HepG2 (cell line): ENCODE measurements around the gene PLK2.

Experiments used
- ATF1 ChIP-seq: IDR thresholded peaks from 2 replicates; pipeline ENCODE4 v1.6.1; 2016; ENCODE audit warnings: mild to moderate bottlenecking, control low read depth
- CBX5 ChIP-seq: sonication (generic); formaldehyde crosslinking; IDR thresholded peaks from 2 replicates; pipeline ENCODE4 v1.4.0; 2020; ENCODE audit warnings: missing genetic modification reagents, borderline replicate concordance
- CTCF ChIP-seq: sonication (generic); formaldehyde crosslinking; IDR thresholded peaks from 2 replicates; pipeline ENCODE4 v1.5.0; 2020; ENCODE audit warnings: mild to moderate bottlenecking, missing genetic modification reagents, moderate library complexity
- DPF2 ChIP-seq: sonication (generic); formaldehyde crosslinking; IDR thresholded peaks from 2 replicates; pipeline ENCODE4 v1.4.0; 2020; ENCODE audit warnings: mild to moderate bottlenecking, low read depth, missing genetic modification reagents, borderline replicate concordance
- GABPA ChIP-seq, 2 experiments: IDR thresholded peaks; 2 replicates each; pipeline ENCODE4 v1.6.1; 2011 to 2016; ENCODE audit warnings: low read depth in 2 of 2, low read length in 1 of 2, missing biosample characterization in 1 of 2, missing genetic modification characterization in 1 of 2
- KDM3A ChIP-seq: IDR thresholded peaks from 2 replicates; pipeline ENCODE4 v1.6.1; 2018; ENCODE audit warnings: low read depth, missing compliant biosample characterization
- MYNN ChIP-seq: sonication (generic); formaldehyde crosslinking; IDR thresholded peaks from 2 replicates; pipeline ENCODE4 v1.4.0; 2020; ENCODE audit warnings: mild to moderate bottlenecking, low read depth, missing genetic modification reagents
- NFYB ChIP-seq: sonication (generic); formaldehyde crosslinking; IDR thresholded peaks from 2 replicates; pipeline ENCODE4 v1.4.0; 2020; ENCODE audit warnings: missing genetic modification reagents
- TCF7L2 ChIP-seq: IDR thresholded peaks from 2 replicates; pipeline ENCODE4 v1.6.1; 2011; ENCODE audit warnings: mild to moderate bottlenecking, low read depth, low read length, moderate library complexity
- ZBTB7A ChIP-seq: sonication (generic); formaldehyde crosslinking; IDR thresholded peaks from 2 replicates; pipeline ENCODE4 v1.8.0; 2022; ENCODE audit warnings: mild to moderate bottlenecking, missing genetic modification reagents
- ZNF12 ChIP-seq: sonication (generic); formaldehyde crosslinking; IDR thresholded peaks from 2 replicates; pipeline ENCODE4 v1.5.0; 2020; ENCODE audit warnings: missing genetic modification reagents
- ZNF121 ChIP-seq: sonication (generic); formaldehyde crosslinking; IDR thresholded peaks from 2 replicates; pipeline ENCODE4 v1.5.0; 2020; ENCODE audit warnings: mild to moderate bottlenecking, missing genetic modification reagents
- ZNF350 ChIP-seq: sonication (generic); formaldehyde crosslinking; IDR thresholded peaks from 2 replicates; pipeline ENCODE4 v1.4.0; 2020; ENCODE audit warnings: mild to moderate bottlenecking, low read depth, missing genetic modification reagents, borderline replicate concordance
- ZNF430 ChIP-seq: sonication (generic); formaldehyde crosslinking; IDR thresholded peaks from 2 replicates; pipeline ENCODE4 v1.9.0; 2021; ENCODE audit warnings: mild to moderate bottlenecking, missing genetic modification reagents

GRCh38 chr5:58497386-58497785 is 37.5 kb upstream of the PLK2 start:
- TF ChIP-seq CBX5 (CRISPR knock-in tag) (no peak), ZNF12 (CRISPR knock-in tag) (no peak), ZNF350 (no peak), ZNF121 (CRISPR knock-in tag) (no peak), ATF1 (CRISPR knock-in tag) (no peak), TCF7L2 (no peak), CTCF (CRISPR knock-in tag) (no peak), MYNN (CRISPR knock-in tag) (no peak), NFYB (CRISPR knock-in tag) (no peak), DPF2 (CRISPR knock-in tag) (no peak), GABPA (IDR thresholded peaks at IDR 0.05; ENCODE audit: low read depth, low read length) (no peak), GABPA (CRISPR knock-in tag; IDR thresholded peaks at IDR 0.05; ENCODE audit: low read depth) (no peak), ZBTB7A (CRISPR knock-in tag) (no peak), ZNF430 (CRISPR knock-in tag) (no peak), KDM3A (CRISPR knock-in tag) (no peak)
